HG03103 (cell line): ENCODE data around the gene RIMS4.
"Not testable (repeated sequence)": the region's sequence is repeated elsewhere in the genome, so short reads cannot be mapped to it uniquely, and the experiment has no call there.

ENCODE experiments used
- ATAC-seq: cut with Tn5 transposase; IDR thresholded peaks from one replicate; pipeline ENCODE4 v1.9.1; 2021; ENCODE audit warnings: low read depth; ENCODE audit not compliant: unreplicated experiment

The RIMS4 gene

GRCh38 chr20:44832724-44833123, 22.4 kb upstream of the RIMS4 start:
- ATAC-seq, result no peak

- no peak for ATAC-seq
These were observed 20.6 kb upstream of the RIMS4 start for GRCh38 chr20:44830995-44831394.

GRCh38 chr20:44830523-44830922, 20.2 kb upstream of the RIMS4 start:
- no peak for ATAC-seq

- ATAC-seq, result no peak
These were observed 19.3 kb upstream of the RIMS4 start for GRCh38 chr20:44829688-44830087.

- no peak for ATAC-seq
These were observed 18.3 kb upstream of the RIMS4 start for GRCh38 chr20:44828640-44829039.

- ATAC-seq, result no peak
These were observed 17.1 kb upstream of the RIMS4 start for GRCh38 chr20:44827401-44827800.

GRCh38 chr20:44821576-44821975, 11.2 kb upstream of the RIMS4 start:
- ATAC-seq, result not testable (repeated sequence)

- no peak for ATAC-seq
These were observed 9.6 kb upstream of the RIMS4 start for GRCh38 chr20:44819936-44820335.

- ATAC-seq, result no peak
These were observed 7.0 kb upstream of the RIMS4 start for GRCh38 chr20:44817143-44817910.

GRCh38 chr20:44814937-44815336, 4.6 kb upstream of the RIMS4 start:
- ATAC-seq, result no peak

GRCh38 chr20:44811150-44811685, 872 bp upstream of the RIMS4 start:
- ATAC-seq, result no peak

GRCh38 chr20:44810061-44810390, 320 bp downstream of the RIMS4 start:
- ATAC-seq, result no peak

- no peak for ATAC-seq
These were observed 826 bp downstream of the RIMS4 start for GRCh38 chr20:44809380-44810060.

- ATAC-seq, result no peak
These were observed 2.7 kb downstream of the RIMS4 start for GRCh38 chr20:44807684-44808056.

GRCh38 chr20:44807051-44807683, 3.2 kb downstream of the RIMS4 start:
- no peak for ATAC-seq

GRCh38 chr20:44805979-44806620, 4.2 kb downstream of the RIMS4 start:
- ATAC-seq, result no peak

GRCh38 chr20:44805335-44805978, 4.9 kb downstream of the RIMS4 start:
- no peak for ATAC-seq

GRCh38 chr20:44803383-44803941, 6.9 kb downstream of the RIMS4 start:
- no peak for ATAC-seq

- ATAC-seq, result no peak
These were observed 7.6 kb downstream of the RIMS4 start for GRCh38 chr20:44802702-44803101.

GRCh38 chr20:44800391-44801046, 9.8 kb downstream of the RIMS4 start:
- ATAC-seq, result no peak
